Islet of Langerhans (tissue), 1 donor: ENCODE data around the gene YBX2.

Experiments used
- FAIRE-seq: peaks from one replicate; lab custom pipeline; 2011; peaks lifted over from hg19 to GRCh38; lab: Jason Lieb, UNC

The YBX2 gene

DNA sequence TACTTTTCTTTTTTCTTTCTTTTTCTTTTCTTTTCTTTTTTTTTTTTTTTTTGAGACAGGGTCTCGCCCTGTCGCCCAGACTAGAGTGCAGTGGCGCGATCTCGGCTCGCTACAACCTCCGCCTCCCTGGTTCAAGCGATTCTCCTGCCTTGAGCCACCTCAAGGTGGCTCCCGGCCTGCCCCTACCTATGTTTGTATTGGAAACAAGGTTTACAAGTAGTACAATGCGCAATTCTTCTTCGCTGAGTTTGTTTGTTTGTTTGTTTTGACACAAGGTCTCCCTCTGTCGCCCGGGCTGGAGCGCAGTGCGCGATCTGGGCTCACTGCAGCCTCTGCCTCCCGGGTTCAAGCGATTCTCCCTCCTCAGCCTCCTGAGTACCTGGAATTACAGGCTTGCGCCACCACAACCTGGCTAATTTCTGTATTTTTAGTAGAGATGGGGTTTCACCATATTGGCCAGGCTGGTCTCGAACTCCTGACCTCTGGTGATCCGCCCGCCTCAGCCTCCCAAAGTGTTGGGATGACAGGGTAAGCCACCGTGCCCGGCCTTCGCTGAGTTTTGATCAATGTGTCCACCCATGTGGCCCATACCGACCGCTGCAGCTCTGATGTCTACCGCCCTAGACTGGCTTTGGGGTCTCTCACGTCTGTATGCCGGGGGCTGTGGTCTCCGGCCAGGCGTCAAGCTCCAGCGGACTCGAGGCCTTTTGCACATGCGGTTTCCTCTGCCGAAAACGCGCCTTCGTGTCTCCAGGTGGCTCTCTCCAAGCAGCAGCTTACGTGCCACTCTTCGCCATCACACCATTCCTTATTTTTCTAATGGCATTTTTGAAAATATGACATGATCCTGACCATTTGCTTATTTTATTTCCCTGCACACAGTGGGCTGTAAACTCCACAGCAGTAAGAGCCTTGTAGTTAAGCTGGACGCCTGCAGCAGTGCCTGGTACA lies 1.1 kb upstream of the YBX2 start:
- FAIRE-seq = no peak

DNA sequence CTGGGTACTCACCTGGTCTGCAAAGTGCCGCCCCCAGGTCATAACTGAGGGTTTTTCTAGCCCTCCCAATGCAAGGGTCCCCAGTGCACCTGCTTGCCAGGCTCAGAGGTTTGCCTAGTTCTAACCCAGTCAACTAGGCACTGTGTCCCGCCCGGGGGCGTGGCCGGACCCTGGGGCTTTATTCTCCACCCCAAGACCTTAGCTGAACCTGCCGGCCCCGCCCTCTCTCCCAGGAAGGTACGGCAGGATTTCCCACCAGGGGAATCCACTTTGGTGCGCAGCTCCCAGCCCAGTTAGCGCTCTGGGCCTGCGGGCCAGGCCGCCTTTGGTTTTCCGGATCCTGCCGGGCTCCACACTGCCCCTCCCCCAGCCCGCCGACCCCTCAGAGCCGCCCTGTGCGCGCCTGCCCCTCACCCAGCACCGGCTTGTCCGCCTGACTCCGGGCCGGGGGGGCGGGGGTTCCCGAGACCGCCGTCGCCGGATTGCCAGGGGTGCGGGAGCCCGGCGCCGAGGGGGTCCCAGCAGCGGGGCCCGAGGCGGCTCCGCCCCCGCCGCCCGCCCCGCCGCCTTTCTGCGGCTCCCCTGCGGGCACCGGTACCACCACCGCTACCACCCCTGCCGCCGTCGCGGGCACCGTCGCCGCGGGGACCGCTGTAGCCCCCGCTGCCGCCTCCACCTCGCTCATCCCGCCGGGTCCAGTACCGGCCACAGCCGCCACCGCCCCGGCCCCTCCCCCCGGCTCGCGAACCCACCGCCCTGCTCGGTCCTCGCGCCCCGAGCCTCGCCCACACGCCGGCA lies 424 bp downstream of the YBX2 start:
- no peak for FAIRE-seq

DNA sequence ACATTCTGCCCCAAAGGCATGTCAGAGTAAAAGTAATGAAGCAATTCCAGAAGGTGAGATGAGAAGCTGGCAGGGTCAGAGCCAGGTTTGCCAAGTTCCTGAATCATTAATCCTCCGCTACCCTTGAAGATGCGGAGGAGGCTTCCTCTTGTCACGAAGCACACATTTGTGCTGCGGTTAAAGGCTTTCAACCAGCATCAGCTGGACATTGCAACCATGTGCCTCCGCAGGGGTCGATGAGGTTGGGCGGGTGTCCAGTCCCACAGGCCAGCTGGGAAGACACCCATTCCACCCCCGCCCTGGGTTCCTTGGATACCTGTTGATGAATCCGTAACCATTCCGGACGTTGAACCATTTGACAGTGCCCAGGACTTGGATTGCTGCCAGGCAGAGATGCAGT lies 1.3 kb downstream of the YBX2 start:
- no peak for FAIRE-seq

DNA sequence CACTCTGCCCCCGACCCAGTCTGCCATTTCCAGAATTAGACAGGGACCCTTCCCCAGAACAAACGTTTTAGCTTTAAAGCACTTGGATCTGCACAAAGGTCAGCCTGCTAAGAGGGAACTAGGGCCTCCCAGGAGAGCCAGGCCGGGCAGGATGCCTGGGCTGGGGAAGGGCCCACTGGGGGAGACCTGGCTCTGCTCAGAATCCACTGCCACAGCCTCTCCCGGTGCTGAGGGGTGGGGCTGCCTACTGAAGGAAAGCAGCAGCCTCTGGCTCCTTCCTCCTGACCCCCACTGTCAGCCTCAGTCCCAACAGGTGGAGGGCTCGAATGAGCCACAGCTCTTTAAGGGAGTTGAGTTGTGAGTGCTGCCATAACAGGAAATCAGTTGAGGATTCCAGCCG lies 1.7 kb downstream of the YBX2 start:
- FAIRE-seq = no peak

DNA sequence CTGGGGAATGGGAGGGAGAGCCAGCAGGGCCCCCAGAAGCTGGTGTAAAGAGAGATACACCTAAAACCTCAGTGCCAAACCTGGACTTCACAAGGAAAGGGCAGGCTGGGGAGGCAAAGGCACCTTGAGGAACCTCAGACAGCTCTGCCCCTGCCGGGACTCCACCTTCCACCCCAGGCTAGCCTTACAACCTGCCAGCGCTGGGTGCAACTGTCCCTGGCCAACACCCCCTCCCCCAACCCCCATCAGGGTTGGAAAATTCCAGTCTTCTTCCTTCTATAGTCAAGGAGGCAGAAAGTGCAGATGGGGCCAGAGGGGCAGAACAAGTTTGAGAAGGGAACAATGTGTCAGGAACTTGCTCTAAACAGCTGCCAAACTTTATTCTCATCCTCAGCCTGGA lies 2.2 kb downstream of the YBX2 start:
- FAIRE-seq = no peak

DNA sequence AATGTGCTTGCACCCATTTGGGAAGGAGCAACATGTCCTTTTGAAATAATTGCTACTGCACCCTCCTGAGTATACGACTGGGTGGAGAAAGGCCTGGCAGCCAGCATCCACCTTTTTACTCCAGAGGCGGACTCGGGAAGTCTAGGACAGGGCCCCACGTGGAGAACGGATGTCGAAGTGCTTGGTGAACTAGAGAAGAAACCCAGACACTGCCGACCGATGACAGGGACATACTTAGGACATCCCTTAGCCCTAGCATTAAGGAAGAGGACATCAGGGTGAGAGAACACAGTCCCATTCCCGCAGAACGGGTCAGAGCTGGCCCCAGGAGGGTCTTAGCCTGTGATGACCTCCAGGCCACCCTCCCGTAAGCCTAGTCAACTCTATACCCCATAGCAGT lies 3.8 kb downstream of the YBX2 start:
- no peak for FAIRE-seq

DNA sequence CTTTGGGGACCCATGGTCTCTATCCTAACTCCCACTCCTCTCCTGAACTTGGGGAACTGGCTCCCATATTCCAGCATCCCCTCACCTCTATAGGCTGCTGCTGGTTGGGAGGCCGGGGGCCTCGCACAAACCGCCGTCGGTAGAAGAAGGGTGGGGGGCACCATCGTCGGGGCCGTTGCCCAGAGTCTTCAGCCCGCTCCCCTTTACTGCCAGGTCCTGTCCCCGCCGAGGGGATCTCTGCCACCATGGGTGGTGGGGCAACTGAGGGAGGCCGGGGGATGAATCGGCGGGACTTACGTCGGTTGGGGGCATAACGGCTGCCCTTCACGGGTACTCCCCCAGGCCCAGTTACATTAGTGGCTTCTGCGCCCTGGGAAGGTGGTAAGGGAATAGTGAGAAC lies 4.3 kb downstream of the YBX2 start:
- no peak for FAIRE-seq

DNA sequence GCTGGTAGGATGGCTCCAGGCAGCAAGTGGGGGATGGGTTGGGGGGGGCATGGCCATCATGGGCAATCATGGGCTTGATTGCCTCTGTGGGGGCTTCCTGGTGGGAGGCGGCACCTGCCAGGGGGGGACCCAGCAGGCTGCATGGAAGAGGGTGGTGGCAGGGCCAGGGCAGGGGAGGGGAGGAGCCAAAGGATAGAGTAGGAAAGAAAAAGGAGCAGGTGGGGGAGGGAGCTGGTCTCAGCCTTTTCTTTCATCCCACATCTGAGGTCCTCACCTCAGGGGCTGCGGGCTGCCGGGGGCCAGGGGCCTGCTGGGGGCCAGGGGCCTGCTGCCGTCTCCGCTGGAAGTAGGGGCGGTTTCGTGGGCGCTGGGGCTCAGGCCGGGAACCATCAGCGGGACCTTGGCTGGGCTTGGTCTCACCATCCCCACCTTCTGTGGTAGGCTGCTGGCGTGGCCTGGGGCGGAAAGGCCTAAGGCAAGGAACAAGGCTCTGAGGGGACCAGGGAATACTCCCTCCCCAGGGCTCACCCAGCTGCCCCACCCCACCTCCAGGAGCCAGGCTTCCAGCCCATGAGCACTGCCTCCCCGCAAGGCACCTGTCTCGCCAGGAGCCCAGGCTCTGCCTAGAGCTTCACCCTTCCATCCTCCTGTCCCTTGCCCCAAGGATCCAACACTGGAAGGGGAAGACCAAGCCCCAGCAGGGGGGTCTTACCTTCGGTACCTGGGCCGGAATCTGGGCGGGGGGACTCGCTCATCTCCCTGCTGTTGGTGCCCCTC lies 5.0 kb downstream of the YBX2 start:
- no peak for FAIRE-seq

DNA sequence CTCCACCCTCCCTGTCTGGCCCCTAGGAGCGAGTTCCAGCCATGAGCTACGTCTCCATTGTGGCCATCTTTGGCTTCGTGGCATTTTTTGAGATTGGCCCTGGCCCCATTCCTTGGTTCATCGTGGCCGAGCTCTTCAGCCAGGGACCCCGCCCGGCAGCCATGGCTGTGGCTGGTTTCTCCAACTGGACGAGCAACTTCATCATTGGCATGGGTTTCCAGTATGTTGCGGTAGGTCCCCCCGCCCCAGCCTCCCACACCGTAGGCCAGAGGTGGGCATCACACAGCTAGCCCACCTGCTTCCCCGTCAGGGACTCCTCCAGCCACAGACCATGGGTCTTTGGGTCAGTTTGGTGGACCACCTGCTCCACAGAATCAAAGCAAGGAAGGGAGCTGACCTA lies 8.8 kb downstream of the YBX2 start:
- FAIRE-seq = no peak

DNA sequence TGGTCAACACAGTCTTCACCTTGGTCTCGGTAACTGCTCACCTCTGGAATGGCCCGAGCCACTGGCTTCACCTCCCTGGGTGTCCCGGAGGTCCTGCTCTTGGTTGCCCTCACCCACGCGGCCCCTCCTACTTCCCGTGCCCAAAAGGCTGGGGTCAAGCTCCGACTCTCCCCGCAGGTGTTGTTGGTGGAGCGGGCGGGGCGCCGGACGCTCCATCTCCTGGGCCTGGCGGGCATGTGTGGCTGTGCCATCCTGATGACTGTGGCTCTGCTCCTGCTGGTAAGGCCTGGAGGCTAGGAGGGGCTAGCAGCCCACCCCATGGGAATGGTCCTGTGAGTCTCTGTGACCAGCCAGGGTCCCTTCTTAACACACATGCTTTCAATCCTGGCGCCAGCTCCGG lies 9.5 kb downstream of the YBX2 start:
- no peak for FAIRE-seq

DNA sequence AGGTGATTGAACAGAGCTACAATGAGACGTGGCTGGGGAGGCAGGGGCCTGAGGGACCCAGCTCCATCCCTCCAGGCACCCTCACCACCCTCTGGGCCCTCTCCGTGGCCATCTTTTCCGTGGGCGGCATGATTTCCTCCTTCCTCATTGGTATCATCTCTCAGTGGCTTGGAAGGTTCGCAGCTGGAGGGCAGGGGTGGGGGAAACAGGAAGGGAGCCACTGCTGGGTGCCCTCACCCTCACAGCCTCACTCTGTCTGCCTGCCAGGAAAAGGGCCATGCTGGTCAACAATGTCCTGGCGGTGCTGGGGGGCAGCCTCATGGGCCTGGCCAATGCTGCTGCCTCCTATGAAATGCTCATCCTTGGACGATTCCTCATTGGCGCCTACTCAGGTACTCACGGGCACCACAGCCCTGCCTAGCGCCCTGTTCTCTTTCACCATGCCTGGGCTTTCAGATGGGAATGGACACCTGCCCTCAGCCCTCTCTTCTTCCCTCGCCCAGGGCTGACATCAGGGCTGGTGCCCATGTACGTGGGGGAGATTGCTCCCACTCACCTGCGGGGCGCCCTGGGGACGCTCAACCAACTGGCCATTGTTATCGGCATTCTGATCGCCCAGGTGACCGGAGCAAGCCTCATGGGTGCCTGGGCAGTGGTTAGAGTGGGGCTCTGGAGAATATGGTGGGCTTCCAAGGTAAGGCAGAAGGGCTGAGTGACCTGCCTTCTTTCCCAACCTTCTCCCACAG lies 10.8 kb downstream of the YBX2 start:
- no peak for FAIRE-seq

DNA sequence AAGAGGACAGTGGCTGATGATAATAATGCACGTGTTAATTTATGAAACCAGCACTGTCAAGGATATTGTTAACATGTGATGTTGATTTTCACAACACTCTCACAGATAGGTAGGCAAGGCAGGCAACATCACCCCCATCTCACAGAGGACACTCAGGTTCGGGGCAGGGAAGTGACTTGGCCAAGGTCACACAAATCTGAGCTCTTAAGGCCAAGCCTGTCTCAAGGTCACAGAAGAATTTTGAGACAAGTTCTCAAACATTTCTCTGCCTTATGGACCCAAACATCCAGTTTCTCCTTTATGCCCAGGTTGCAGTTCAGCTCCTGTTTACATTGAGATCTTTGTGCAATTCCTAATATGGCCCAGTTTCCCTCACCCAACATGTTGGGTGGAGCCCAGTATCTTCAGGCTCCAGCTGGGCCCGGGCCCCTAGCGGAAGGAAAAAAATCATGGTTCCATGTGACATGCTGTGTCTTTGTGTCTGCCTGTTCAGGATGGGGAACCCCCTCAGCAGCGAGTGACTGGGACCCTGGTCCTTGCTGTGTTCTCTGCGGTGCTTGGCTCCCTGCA lies 11.6 kb downstream of the YBX2 start:
- no peak for FAIRE-seq

DNA sequence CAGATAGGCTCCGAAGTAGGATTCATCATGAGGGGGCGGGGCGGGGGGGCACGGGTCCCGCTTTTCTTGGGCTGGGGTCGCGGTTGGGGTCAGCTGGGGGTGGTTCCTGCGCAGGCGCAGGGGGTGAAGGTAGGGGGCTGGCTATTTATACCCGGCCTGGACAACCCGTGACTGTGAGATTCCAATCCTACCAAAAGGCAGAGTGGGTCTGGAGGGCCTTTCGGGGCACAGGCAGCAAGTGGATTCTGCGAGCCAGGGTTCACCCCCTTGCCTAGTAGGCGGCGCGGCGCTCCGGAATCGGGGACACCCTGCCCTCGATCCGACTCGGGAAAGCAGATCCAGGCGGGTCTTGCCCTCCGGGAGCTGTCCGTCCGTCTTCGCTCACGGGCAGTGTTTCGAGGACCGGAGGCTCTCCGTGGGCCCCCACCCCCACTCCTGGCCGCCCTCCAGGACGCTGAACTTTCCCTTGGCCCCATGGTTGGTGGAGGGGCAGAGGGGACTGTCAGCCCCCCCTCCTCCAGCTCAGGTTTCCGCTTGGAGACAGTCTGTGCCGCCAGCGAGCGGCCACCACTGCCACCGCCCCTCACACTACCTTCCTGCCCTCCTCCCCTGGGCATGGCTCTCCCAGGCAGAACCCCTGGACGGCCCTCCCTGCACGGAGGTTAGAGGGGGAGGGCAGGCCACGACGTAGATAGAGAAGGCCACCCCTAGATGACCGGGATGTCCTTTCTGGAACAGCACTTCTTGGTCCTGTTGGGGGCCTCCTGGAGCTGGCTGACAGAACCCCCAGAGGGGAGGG lies 12.3 kb downstream of the YBX2 start:
- FAIRE-seq = no peak

DNA sequence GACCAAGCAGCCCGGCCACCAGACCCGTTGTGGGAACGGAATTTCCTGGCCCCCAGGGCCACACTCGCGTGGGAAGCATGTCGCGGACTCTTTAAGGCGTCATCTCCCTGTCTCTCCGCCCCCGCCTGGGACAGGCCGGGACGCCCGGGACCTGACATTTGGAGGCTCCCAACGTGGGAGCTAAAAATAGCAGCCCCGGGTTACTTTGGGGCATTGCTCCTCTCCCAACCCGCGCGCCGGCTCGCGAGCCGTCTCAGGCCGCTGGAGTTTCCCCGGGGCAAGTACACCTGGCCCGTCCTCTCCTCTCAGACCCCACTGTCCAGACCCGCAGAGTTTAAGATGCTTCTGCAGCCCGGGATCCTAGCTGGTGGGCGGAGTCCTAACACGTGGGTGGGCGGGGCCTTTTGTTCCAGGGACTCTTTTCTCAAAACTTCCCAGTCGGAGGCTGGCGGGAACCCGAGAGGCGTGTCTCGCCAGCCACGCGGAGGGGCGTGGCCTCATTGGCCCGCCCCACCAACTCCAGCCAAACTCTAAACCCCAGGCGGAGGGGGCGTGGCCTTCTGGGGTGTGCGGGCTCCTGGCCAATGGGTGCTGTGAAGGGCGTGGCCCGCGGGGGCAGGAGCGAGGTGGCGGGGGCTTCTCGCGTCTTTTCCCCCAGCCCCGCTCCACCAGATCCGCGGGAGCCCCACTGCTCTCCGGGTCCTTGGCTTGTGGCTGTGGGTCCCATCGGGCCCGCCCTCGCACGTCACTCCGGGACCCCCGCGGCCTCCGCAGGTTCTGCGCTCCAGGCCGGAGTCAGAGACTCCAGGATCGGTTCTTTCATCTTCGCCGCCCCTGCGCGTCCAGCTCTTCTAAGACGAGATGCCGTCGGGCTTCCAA lies 13.1 kb downstream of the YBX2 start, which contains the start of gene SLC2A4:
Gene SLC2A4 (plus strand): TSS at position 645 of the 879 bp plus-strand sequence. CDS start 217 bp downstream, at position 862.
- no peak for FAIRE-seq

DNA sequence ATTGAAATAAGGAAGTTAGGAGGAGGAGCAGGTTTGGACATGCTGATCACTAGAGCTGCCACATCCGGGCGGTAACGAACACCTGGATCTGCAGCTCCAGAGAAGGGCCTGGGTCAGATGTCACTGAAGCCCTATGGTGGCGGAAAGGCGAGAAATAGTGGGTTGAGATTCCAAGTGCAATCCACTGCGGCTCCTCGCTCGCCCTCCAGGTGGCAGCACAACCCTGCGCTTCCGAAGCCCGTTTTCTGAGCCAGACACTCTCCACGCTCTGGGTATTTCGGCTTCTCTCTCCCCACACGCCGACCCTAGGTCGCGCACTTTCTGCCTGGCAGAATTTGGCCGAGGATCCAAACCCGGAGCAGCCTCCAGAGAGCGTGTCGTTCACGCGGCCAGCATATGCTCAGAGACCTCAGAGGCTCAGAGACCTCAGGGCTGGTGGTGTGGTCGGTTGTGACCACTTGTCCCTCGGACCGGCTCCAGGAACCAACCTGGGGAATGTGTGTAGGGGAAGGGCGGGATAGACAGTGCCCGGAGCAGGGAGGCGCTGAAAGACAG lies 13.8 kb downstream of the YBX2 start:
- peak; percentile 45 for FAIRE-seq

DNA sequence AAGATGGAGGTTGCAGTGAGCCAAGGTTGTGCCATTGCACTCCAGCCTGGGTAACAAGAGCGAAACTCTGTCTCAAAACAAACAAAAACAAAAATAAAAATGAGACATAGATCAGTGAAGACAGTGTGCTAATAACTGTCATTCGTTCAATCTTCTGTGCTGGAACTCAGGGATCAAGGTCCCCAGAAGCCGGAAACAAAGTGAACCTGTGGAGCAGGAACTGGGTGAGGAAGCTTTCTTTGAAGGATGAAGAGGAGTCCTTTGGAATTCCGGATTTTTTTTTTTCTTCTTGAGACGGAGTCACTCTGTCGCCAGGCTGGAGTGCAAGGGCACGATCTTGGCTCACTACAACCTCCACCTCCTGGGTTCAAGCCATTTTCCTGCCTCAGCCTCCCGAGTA lies 15.0 kb downstream of the YBX2 start:
- no peak for FAIRE-seq

DNA sequence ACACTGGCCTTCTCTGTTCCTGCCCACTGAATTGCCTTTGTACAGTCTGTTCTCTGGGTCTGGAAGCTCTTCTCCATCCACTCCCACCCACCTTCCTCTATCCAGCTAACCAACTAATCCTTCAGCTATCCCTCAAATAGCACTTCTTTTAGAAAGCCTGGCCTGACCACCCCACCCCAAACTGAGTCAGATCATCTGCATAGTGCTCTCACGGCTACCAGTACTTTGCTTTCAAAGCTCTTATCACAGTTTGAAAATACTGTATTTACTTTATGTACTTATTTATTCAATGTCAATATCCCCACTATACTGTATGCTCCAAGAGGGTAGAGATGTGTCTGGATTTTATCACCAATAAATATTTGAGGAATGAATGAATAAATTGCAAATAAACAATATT lies 27.7 kb downstream of the YBX2 start:
- no peak for FAIRE-seq

DNA sequence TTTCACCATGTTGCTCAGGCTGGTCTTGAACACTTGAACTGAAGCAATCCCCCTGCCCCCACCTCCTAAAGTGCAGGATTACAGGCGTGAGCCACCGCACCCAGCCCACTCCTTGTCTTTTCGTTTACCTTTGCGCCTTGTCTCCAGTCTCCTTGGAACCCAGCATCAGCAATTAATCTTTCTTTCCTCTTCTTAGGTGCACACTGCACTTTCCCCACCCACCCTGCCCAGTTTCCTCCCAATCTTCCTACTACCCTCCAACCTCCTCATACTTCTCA lies 30.7 kb downstream of the YBX2 start:
- FAIRE-seq = no peak

DNA sequence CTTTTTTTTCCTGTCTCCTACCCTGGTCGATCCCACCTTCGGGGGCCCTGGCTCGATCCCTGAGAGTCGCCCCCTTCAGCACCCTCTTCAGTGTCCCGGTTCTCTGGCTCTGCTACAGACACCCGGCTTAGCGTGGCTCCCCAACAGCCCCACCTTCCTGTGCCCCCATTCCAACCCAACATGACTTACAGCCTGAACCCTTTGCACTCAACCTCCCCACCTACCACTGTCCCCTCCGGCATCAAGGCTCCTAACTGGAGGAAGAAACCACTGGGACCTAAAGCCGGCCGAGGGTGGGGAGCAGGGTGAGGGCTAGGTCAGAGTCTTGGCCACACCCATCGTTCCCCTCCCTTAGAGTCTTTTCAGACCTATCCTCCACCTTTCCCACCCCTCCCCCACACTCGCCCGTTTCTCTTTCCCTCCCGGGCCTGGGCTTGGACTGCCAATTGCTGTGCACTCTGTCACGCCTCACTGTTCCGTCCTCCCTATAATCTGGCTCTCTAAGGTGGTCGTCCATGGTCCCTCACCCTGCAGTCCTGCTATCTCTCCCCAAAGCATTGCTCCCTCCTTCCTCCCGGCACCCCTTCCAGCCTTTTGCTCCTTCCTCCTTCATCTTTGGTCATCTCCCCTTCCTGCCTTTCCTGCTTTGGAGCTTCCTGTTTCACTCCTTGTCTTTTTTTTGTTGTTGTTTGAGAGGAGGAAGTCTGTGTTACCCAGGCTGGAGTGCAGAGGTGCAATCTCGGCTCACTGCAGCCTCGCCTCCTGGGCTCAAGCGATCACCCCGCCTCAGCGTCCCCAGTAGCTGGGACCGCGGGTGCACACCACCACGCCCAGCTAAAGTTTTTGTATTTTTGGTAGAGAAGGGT lies 31.3 kb downstream of the YBX2 start:
- no peak for FAIRE-seq
